ENCODE results near the gene ACBD6. TPM values are rescaled to one million over a fixed set of nuclear protein-coding genes. Genes with fewer than 3 reads are reported as not detected.

Gene ACBD6
- total and polyA plus RNA-seq, 12 donors = 16.2 to 30.0 (median 21.0) TPM

GRCh38 chr1:180312926-180313325, 189.5 kb downstream of the ACBD6 start:
- no peak for DNase-seq
- intact Hi-C loops (cut with DNase I) = no loop called here
- Histone ChIP-seq H3K9me3 (no peaks in the 10 kb centered on the region), H3K27me3 (no peaks in the 10 kb centered on the region), H3K36me3 (peaks cover 0 to 9% (median 0%) of the 10 kb centered on the region in 9 donors), H3K27ac (no peak overlapping the region), H3K4me1 (peaks cover 0 to 17% (median 5%) of the 10 kb centered on the region in 9 donors), H3K4me3 (no peak overlapping the region)
- TF ChIP-seq CTCF (IDR thresholded peaks at IDR 0.05) = no peak
- ATAC-seq = no peak
- 94 to 97% methylated on average over 2 of the region's 2 CpGs for WGBS, 2 donors

DNA sequence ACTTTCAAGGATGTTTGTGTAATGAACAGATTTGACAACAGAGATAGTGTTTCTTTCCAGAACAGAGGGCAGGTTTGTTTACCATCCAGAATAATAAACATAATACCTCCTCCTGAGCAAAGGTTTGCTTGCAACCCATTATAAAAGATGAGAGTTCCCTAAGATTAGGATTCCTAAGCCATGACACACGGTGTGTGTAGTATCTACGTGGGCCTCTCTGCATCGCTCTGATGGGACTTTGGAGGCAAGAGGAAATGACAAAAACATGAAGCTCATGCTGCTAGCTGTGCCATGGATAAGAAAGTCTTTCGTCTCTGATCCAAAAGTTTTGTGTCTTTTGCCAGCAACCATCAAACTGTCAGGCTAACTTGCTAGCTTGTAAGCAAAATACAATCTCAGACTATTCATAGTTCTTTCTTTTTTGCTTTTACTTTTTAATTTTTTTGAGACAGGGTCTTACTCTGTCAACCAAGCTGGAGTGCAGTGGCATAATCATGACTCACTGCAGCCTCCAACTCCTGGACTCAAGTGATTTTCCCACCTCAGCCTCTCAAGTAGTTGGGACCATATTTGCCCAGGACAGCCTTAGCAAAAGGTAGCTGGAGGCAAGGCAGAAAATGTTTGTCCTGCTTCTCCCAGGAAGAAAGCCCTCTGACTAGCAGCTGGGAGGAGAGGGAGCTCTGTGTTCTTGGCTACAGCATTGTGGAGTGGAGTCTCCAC, 191.2 kb downstream of the ACBD6 start:
- DNase-seq (no peak), ATAC-seq (no peak)
- intact Hi-C loops (cut with DNase I) = no loop called here
- Histone ChIP-seq H3K27me3 (no peaks in the 10 kb centered on the region), H3K4me1 (peaks cover 0 to 17% (median 5%) of the 10 kb centered on the region in 9 donors), H3K9me3 (peaks cover 0 to 7% (median 0%) of the 10 kb centered on the region in 11 donors), H3K4me3 (no peak overlapping the region), H3K27ac (no peak overlapping the region), H3K36me3 (peaks cover 0 to 9% (median 0%) of the 10 kb centered on the region in 9 donors)
- TF ChIP-seq CTCF (IDR thresholded peaks at IDR 0.05) = no peak
- WGBS, 2 donors = 87 to 91% methylated on average over 4 of the region's 4 CpGs

GRCh38 chr1:180310095-180310494, 192.3 kb downstream of the ACBD6 start:
- Histone ChIP-seq H3K9me3 (peaks cover 0 to 13% (median 0%) of the 10 kb centered on the region in 11 donors), H3K4me3 (no peak overlapping the region), H3K36me3 (peaks cover 0 to 9% (median 0%) of the 10 kb centered on the region in 9 donors), H3K27me3 (no peaks in the 10 kb centered on the region), H3K4me1 (peaks cover 0 to 8% (median 0%) of the 10 kb centered on the region in 9 donors), H3K27ac (no peak overlapping the region)
- intact Hi-C loops (cut with DNase I) = no loop called here
- no peak for ATAC-seq
- TF ChIP-seq CTCF (IDR thresholded peaks at IDR 0.05) = no peak
- 92 to 97% methylated on average over 3 of the region's 3 CpGs for WGBS, 2 donors
- no peak for DNase-seq

DNA sequence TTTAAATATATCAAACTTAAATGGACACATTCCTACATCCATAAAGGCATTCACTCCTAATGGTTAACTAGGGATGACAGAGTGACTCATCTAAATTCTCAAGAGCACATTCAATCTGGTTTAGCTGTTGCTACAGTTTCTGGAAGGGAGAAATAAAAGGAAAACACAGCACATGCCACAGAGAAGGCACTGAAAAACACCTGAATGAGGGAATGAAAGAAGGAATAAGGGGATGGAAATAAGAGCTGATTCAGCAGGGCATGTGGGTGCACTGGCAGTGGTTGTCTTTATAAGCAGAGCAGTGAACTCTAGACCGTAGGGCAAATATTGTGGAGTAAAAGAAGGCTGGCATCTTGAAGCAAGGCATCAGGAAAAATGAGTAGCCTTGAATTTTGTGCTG, 193.0 kb downstream of the ACBD6 start:
- ATAC-seq (no peak), DNase-seq (no peak)
- Histone ChIP-seq H3K4me3 (no peak overlapping the region), H3K4me1 (peaks cover 0 to 5% (median 0%) of the 10 kb centered on the region in 9 donors), H3K36me3 (peaks cover 0 to 9% (median 0%) of the 10 kb centered on the region in 9 donors), H3K27ac (no peak overlapping the region), H3K27me3 (no peaks in the 10 kb centered on the region), H3K9me3 (peaks cover 0 to 17% (median 0%) of the 10 kb centered on the region in 11 donors)
- intact Hi-C loops (cut with DNase I) = no loop called here
- WGBS, 2 donors = 90 to 96% methylated on average over 1 of the region's 1 CpG
- no peak for TF ChIP-seq CTCF (IDR thresholded peaks at IDR 0.05)
